Stimulated activated CD4-positive, alpha-beta T cell treated with anti-CD3 and anti-CD28 coated beads, Interleukin-12 subunit alpha, Interleukin-12 subunit beta, amount 100 ng/mL, for 4 hours (primary cell): ENCODE measurements around the gene LINC00305.

Source experiments
- DNase-seq: peaks from one replicate; pipeline ENCODE4 v3.0.0-alpha.2; 2020

The LINC00305 gene

GRCh38 chr18:64148988-64149387, at the start of gene LINC00305:
Gene LINC00305 (minus strand): TSS chr18:64149088.
- no peak for DNase-seq

- DNase-seq: no peak
Measured at GRCh38 chr18:64191069-64191468, 42.2 kb upstream of the LINC00305 start.

DNA sequence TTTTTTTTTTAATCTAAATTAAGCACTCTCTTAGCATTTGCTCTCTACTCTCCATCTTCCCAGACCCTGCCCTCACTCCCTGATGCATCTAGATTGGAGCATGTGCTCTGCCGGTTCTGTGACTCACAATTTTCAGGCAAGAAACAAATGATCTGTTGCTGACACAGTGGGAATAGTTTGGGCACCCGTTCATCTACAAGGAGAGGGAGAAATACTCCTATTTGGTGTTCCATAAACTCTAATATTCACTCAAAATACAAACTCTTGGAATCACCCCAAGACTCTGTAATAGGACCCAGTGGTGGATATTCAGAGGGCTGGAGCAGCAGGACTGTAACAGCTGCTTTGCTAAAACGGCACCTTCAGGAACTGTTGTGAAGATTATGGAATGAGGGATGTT, 37.1 kb upstream of the LINC00305 start:
- no peak for DNase-seq

DNA sequence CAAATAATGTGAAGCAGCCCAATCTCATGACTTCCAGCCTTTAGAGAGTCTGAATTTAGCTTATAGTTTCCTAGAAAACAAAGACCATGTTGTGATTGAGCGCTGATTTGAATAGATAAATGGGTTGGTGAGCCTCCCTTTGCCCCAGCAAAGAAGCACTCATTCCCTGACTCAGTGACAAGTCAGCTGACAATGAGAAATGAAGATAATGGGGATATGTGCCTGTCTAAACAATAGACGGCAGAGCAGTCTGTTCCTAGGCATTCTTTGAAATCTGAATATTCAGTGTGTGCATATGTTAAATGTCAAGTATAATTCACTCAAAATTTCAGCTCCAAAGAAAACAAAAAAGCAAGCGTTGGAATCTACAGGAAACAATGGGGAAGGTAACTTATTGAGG, 34.8 kb upstream of the LINC00305 start:
- DNase-seq: no peak

DNA sequence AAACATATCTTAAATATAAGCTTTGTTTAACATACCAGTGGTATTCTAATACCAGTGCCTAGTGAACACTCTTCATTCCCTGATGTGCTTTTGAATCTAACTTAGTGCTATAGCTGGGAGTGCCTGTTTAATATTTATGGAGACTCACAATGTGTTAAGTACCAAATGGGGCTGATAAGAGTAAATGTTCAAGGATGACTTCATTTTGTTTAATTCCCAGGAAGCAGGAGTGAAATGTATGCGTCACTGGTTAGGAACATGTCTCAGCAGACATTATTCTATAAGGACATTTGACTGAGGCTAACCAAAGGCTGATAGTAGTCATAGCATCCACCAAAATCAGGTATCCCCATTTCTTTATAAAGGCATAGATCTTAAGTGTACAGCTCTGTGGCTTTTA, 31.7 kb upstream of the LINC00305 start:
- DNase-seq: no peak

GRCh38 chr18:64180171-64180570, 31.3 kb upstream of the LINC00305 start:
- DNase-seq: no peak

GRCh38 chr18:64179556-64180080, 30.7 kb upstream of the LINC00305 start:
- no peak for DNase-seq

DNA sequence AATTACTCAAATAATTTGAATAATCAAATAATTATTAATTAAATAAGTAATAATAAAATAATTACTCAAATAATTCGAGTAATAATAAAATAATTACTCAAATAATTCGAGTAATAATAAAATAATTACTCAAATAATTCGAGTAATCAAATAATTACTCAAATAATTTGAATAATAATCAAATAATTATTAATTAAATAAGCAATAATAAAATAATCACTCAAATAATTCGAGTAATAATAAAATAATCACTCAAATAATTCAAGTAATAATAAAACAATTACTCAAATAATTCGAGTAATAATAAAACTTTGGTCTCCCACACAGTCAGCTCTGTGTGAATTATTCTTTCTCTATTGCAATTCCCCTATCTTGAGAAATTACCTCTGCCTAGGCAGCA, 30.0 kb upstream of the LINC00305 start:
- DNase-seq: no peak

GRCh38 chr18:64175432-64175831, 26.5 kb upstream of the LINC00305 start:
- no peak for DNase-seq

- DNase-seq: no peak
Measured at GRCh38 chr18:64171576-64171975, 22.7 kb upstream of the LINC00305 start.

- no peak for DNase-seq
Measured at GRCh38 chr18:64167408-64167925, 18.6 kb upstream of the LINC00305 start.

DNA sequence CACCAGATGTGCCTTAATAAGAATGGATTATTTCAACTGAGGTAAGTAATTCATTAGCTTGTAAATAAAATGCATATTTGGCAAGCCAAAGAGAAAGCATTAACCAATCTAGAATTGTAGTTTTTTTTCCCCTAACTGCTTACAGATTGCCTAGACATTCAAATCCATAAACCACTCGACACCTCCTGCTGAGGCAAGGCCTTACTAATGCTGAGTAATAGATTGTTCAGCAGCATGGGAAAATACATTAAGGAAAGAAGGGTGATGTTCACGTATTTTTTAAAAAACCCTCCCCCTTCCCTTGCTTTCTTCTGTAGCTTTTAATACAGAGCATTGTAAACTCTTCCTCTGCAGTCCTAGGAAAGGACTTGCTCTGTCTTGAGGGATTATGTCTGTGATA, 17.0 kb upstream of the LINC00305 start:
- DNase-seq: no peak

DNA sequence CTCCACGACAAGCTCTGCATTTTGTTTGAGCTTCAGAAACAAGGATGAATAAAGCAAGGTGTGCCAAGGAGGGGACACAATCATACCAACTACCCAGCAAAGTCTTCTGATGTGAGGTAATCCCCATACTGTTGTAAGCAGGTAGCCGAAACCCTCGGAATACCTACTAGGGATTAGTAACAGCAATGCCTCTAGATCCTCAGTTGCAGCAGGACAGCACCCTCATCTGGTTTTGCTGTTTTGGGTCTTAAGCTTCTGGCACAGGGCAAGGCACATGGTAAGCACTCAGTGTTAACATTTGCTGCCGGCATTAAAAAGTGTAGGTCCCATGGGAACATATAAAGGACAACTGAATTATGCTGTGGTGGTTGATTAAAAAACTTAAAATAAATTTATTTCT, 16.0 kb upstream of the LINC00305 start:
- no peak for DNase-seq

DNA sequence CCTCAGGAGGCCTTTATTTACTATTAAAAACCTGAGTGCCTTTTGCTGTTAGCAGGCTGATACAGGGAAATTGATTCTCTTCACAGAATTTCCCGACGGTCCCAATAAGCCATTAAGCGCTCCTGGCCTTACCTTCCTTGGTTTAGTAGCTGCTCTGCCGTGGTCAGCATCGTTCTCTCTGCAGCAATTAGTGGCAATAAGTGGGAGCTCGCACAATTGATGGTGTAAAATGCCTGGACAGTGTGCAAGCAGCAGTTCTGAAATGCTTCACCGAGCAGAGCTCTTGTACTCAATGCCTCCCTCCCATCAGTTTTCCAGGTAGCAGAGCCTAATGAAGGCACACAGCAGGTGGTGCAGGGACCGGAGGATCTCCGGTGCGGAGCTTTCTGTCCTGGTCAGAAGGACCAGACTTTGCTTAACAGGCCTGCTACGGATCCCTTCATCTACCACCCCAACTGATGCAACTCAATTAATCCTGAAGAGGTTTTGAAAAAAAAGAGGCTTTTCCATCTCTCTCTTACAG, 1.1 kb upstream of the LINC00305 start:
- no peak for DNase-seq

DNA sequence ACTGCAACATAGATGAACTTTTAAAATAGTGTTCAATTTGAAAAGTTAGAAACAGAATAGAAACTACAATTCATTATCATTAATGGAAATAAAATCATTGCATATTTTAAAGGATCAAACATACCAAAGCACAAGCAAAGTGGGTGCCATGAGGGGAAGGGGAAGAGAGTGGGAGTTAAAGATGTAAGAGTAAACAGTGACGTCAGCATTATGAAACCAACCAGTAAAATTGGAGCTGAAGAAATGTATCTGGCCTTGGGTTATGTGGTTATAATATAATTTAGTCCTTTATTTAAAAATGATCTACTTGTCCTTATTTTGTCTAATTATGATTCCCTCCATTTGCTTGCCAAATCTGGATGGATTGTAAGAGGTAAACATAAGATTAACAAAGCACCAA, 6.0 kb downstream of the LINC00305 start:
- no peak for DNase-seq

DNA sequence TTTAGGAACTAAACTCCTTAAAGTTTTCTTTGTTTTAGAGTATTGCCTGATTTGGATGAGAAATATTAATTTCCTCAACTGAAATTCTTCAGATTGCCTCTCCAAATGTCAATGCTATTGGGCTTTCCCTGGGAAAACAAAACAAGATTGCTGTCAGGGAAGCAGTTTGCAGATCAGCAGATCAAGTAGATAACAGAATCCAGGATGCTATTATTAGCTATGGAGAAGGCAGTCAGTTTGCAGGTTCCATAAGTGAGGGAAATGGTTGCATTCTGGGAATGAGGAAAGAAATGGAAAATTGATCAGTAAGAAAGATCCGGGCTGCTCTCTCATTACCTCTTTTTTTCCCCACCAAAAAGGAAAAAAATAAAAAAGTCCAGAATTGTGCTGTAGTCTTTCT, 11.0 kb downstream of the LINC00305 start:
- DNase-seq: no peak

DNA sequence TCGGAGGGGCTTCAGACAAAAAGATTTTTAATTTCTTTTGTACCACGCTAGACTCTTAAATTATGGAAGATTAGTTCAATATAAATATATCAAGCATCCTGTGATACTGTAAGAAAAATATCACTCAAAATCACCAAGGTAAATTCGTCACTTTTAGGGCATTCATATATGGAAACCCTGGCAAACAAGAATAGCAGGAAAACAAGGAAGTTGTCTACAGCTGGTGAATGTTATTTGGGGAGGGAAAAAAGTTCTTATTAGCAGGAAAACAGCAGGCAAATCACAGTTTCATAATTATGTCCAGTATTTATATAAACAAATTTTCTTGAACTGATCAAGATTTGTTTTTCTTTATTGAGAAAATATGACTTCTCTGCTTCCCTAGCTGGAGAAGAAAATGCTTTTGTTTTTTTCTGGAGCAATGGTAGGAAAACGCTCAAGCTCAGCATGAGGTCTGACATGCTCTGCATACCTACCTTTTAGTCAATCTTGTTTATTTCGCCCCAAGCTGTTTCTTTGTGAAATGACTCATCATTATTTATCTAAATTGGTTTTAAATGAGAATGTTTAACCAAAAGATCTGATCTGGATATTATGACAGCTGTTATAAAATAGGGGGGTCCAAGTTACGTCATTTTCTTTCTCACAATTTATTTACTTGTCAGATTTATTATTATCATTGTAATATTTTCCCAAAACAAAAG, 14.7 kb downstream of the LINC00305 start:
- DNase-seq: no peak

GRCh38 chr18:64132871-64133270, 16.0 kb downstream of the LINC00305 start:
- no peak for DNase-seq

- DNase-seq: no peak
Measured at GRCh38 chr18:64131314-64131713, 17.6 kb downstream of the LINC00305 start.

- DNase-seq: no peak
Measured at GRCh38 chr18:64127172-64127571, 21.7 kb downstream of the LINC00305 start.

DNA sequence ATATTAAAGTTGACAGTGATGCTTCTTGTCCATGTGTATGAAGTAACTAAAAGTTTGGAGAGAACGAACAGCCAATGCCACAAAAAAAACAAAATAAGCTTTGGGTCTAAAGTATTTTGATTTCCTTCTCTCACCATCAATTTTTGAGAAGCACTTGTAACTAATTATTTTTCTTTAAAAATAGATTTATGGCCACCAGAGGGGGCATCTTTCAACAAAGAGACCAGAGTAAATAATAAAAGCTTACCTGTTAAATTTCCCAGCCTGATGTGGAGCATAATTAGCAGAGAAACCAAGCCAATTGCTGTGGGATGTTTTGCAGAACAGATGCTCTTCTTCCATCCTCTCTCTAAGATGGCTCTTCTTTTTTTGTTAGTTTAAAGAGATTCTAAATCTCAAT, 29.0 kb downstream of the LINC00305 start:
- no peak for DNase-seq

DNA sequence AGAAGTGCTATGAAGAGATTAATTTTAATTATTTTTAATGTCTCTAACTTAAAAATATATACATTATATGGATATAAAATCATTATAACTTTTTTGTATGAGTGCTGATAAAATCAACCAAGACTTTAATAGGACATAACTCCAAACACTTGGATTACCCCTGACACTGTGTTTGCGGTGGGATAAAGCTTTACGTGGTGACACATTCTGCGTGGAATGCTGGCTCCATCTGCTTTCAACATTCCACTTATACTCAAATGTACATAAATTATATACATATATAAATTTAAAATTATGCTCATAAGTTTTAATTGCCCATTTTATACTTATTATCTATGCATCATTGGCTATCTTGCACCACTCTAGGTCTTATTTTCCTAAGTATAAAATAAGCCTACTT, 30.5 kb downstream of the LINC00305 start:
- no peak for DNase-seq

- DNase-seq: no peak
Measured at GRCh38 chr18:64116571-64117175, 32.2 kb downstream of the LINC00305 start.

- DNase-seq: no peak
Measured at GRCh38 chr18:64115881-64116280, 33.0 kb downstream of the LINC00305 start.
